HEK293 (cell line): ENCODE data around the gene COIL.

ENCODE experiments used
- HOXA7 ChIP-seq: sonication (generic); formaldehyde crosslinking; IDR thresholded peaks from 2 replicates; pipeline ENCODE4 v1.8.1; 2022; ENCODE audit warnings: missing genetic modification reagents, borderline replicate concordance
- PRDM1 ChIP-seq: fragments of 450-650 bp; formaldehyde crosslinking; IDR thresholded peaks from 2 replicates; pipeline ENCODE4; 2016; ENCODE audit warnings: missing biosample characterization, missing genetic modification characterization
- SCRT1 ChIP-seq: fragments of 450-650 bp; formaldehyde crosslinking; IDR thresholded peaks from 2 replicates; pipeline ENCODE4 v1.5.1; 2016; ENCODE audit warnings: missing biosample characterization, missing genetic modification characterization, borderline replicate concordance
- YY1 ChIP-seq: fragments of 450-650 bp; formaldehyde crosslinking; IDR thresholded peaks from 2 replicates; pipeline ENCODE4 v1.5.1; 2018; ENCODE audit warnings: missing biosample characterization, missing genetic modification characterization
- ZBTB8A ChIP-seq: fragments of 450-650 bp; formaldehyde crosslinking; IDR thresholded peaks from 2 replicates; pipeline ENCODE4 v1.5.1; 2016; ENCODE audit warnings: missing biosample characterization, missing genetic modification characterization
- ZEB2 ChIP-seq: fragments of 450-650 bp; formaldehyde crosslinking; IDR thresholded peaks from 2 replicates; pipeline ENCODE4 v1.5.1; 2016; ENCODE audit warnings: missing biosample characterization, missing genetic modification characterization
- ZFP37 ChIP-seq: fragments of 450-650 bp; formaldehyde crosslinking; IDR thresholded peaks from 2 replicates; pipeline ENCODE4 v1.5.1; 2016; ENCODE audit warnings: missing biosample characterization, missing genetic modification characterization
- ZFP69B ChIP-seq: fragments of 450-650 bp; formaldehyde crosslinking; IDR thresholded peaks from 2 replicates; pipeline ENCODE4 v1.5.1; 2016; ENCODE audit warnings: missing biosample characterization, missing genetic modification characterization
- ZNF138 ChIP-seq: fragments of 450-650 bp; formaldehyde crosslinking; IDR thresholded peaks from 2 replicates; pipeline ENCODE4 v1.5.1; 2016; ENCODE audit warnings: missing biosample characterization, missing genetic modification characterization, borderline replicate concordance
- ZNF140 ChIP-seq: fragments of 450-650 bp; formaldehyde crosslinking; IDR thresholded peaks from 2 replicates; pipeline ENCODE4 v1.5.1; 2016; ENCODE audit warnings: missing biosample characterization, missing genetic modification characterization
- ZNF221 ChIP-seq: fragments of 450-650 bp; formaldehyde crosslinking; IDR thresholded peaks from 2 replicates; pipeline ENCODE4 v1.5.1; 2017; ENCODE audit warnings: missing biosample characterization, missing genetic modification characterization, borderline replicate concordance
- ZNF223 ChIP-seq: fragments of 450-650 bp; formaldehyde crosslinking; IDR thresholded peaks from 2 replicates; pipeline ENCODE4 v1.5.1; 2016; ENCODE audit warnings: missing biosample characterization, missing genetic modification characterization
- ZNF248 ChIP-seq: fragments of 450-650 bp; formaldehyde crosslinking; IDR thresholded peaks from 2 replicates; pipeline ENCODE4 v1.5.1; 2017; ENCODE audit warnings: missing biosample characterization, missing genetic modification characterization
- ZNF335 ChIP-seq: fragments of 450-650 bp; formaldehyde crosslinking; conservative IDR thresholded peaks from 2 replicates; pipeline ENCODE4 v1.5.1; 2016; ENCODE audit warnings: missing biosample characterization, missing genetic modification characterization
- ZNF549 ChIP-seq: fragments of 450-650 bp; IDR thresholded peaks from 2 replicates; pipeline ENCODE4 v1.5.1; 2018; ENCODE audit warnings: missing biosample characterization, missing genetic modification characterization, mild to moderate bottlenecking, inconsistent platforms, moderate library complexity
- ZNF621 ChIP-seq: fragments of 450-650 bp; formaldehyde crosslinking; IDR thresholded peaks from 2 replicates; pipeline ENCODE4 v1.5.1; 2017; ENCODE audit warnings: missing biosample characterization, missing genetic modification characterization
- ZNF654 ChIP-seq: fragments of 450-650 bp; formaldehyde crosslinking; IDR thresholded peaks from 2 replicates; pipeline ENCODE4 v1.5.1; 2016; ENCODE audit warnings: low read depth, missing biosample characterization, missing genetic modification characterization
- ZNF777 ChIP-seq: fragments of 450-650 bp; formaldehyde crosslinking; IDR thresholded peaks from 2 replicates; pipeline ENCODE4 v1.5.1; 2017; ENCODE audit warnings: missing biosample characterization, missing genetic modification characterization, borderline replicate concordance
- ZSCAN16 ChIP-seq: fragments of 450-650 bp; formaldehyde crosslinking; IDR thresholded peaks from 2 replicates; pipeline ENCODE4 v1.5.1; 2016; ENCODE audit warnings: missing biosample characterization, missing genetic modification characterization
- TF ChIP-seq, protein P1 (sequence below): fragments of 450-650 bp; formaldehyde crosslinking; IDR thresholded peaks from 2 replicates; pipeline ENCODE4 v1.5.1; 2017; ENCODE audit warnings: missing biosample characterization, mild to moderate bottlenecking, missing genetic modification characterization, moderate library complexity
- TF ChIP-seq, protein P2 (sequence below): fragments of 450-650 bp; formaldehyde crosslinking; IDR thresholded peaks from 2 replicates; pipeline ENCODE4 v1.5.1; 2017; ENCODE audit warnings: missing biosample characterization, missing genetic modification characterization
- TF ChIP-seq, protein P3 (sequence below): fragments of 450-650 bp; formaldehyde crosslinking; conservative IDR thresholded peaks from 2 replicates; pipeline ENCODE4 v1.5.1; 2016; ENCODE audit warnings: low read depth, missing biosample characterization, missing genetic modification characterization
- TF ChIP-seq, protein P4 (sequence below): fragments of 450-650 bp; formaldehyde crosslinking; IDR thresholded peaks from 2 replicates; pipeline ENCODE4 v1.5.1; 2016; ENCODE audit warnings: missing biosample characterization, missing genetic modification characterization
- TF ChIP-seq, protein P5 (sequence below): fragments of 450-650 bp; formaldehyde crosslinking; IDR thresholded peaks from 2 replicates; pipeline ENCODE4 v1.5.1; 2016; ENCODE audit warnings: missing biosample characterization, missing genetic modification characterization

The COIL gene

DNA sequence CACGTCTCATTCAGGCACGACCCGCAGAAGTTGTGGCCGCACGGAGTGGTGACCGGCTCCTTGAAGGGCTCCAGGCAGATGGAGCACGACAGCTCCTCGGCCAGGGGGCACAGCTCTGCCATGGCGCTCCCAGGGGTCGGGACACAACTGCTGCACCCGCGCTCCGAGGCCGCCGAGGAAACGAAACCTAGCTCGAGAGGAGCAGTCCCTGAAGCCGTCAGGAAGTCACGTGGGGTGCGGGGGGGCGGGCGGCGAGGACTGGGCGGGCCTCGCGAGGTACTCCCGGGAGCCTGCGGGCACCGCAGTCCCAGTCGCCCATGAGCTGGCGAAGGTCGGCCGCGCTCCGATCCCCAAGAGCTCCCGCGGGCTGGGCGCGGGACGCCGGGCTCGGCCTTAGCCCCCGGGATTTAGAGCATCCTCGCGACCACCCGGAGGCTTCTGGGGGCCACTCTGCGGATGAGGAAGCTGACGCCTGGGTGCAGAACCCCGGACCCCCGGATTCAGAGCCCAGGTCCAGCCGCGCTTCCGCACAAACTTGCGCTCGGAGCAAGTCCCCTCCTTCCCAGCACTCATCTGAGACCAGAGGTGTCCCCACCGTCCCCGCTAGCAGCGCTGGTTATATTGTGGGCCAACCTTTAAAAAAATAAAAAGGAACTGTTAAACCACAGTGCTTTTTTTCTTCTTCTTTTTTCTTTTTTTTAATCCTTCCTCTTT, 46.8 kb downstream of the COIL start, which contains the start of gene TRIM25 (continued):
- TF ChIP-seq, protein P1, sequence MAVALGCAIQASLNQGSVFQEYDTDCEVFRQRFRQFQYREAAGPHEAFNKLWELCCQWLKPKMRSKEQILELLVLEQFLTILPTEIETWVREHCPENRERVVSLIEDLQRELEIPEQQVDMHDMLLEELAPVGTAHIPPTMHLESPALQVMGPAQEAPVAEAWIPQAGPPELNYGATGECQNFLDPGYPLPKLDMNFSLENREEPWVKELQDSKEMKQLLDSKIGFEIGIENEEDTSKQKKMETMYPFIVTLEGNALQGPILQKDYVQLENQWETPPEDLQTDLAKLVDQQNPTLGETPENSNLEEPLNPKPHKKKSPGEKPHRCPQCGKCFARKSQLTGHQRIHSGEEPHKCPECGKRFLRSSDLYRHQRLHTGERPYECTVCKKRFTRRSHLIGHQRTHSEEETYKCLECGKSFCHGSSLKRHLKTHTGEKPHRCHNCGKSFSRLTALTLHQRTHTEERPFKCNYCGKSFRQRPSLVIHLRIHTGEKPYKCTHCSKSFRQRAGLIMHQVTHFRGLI (tag by site-specific recombination): peak; percentile 35; the same call in 1 of the 2 replicates
- TF ChIP-seq ZNF621 (tag by site-specific recombination): no peak
- no peak for TF ChIP-seq SCRT1 (tag by site-specific recombination)
- no peak for TF ChIP-seq PRDM1 (tag by site-specific recombination)
- no peak for TF ChIP-seq ZNF140 (tag by site-specific recombination)
- TF ChIP-seq ZNF248 (tag by site-specific recombination): no peak
- TF ChIP-seq ZFP69B (tag by site-specific recombination): no peak
- no peak for TF ChIP-seq ZNF654 (tag by site-specific recombination)
- TF ChIP-seq, protein P2, sequence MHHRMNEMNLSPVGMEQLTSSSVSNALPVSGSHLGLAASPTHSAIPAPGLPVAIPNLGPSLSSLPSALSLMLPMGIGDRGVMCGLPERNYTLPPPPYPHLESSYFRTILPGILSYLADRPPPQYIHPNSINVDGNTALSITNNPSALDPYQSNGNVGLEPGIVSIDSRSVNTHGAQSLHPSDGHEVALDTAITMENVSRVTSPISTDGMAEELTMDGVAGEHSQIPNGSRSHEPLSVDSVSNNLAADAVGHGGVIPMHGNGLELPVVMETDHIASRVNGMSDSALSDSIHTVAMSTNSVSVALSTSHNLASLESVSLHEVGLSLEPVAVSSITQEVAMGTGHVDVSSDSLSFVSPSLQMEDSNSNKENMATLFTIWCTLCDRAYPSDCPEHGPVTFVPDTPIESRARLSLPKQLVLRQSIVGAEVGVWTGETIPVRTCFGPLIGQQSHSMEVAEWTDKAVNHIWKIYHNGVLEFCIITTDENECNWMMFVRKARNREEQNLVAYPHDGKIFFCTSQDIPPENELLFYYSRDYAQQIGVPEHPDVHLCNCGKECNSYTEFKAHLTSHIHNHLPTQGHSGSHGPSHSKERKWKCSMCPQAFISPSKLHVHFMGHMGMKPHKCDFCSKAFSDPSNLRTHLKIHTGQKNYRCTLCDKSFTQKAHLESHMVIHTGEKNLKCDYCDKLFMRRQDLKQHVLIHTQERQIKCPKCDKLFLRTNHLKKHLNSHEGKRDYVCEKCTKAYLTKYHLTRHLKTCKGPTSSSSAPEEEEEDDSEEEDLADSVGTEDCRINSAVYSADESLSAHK (tag by site-specific recombination): 0 out of 2 replicates have a peak, but pooled peaks have one; percentile 40
- no peak for TF ChIP-seq ZNF549
- TF ChIP-seq YY1 (tag by site-specific recombination): peak; percentile 51; the same call in 1 of the 2 replicates
- TF ChIP-seq ZBTB8A (tag by site-specific recombination): peak; percentile 93
- no peak for TF ChIP-seq HOXA7 (CRISPR knock-in tag)
- TF ChIP-seq ZSCAN16 (tag by site-specific recombination): no peak
- no peak for TF ChIP-seq ZNF777 (tag by site-specific recombination)
- TF ChIP-seq, protein P3, sequence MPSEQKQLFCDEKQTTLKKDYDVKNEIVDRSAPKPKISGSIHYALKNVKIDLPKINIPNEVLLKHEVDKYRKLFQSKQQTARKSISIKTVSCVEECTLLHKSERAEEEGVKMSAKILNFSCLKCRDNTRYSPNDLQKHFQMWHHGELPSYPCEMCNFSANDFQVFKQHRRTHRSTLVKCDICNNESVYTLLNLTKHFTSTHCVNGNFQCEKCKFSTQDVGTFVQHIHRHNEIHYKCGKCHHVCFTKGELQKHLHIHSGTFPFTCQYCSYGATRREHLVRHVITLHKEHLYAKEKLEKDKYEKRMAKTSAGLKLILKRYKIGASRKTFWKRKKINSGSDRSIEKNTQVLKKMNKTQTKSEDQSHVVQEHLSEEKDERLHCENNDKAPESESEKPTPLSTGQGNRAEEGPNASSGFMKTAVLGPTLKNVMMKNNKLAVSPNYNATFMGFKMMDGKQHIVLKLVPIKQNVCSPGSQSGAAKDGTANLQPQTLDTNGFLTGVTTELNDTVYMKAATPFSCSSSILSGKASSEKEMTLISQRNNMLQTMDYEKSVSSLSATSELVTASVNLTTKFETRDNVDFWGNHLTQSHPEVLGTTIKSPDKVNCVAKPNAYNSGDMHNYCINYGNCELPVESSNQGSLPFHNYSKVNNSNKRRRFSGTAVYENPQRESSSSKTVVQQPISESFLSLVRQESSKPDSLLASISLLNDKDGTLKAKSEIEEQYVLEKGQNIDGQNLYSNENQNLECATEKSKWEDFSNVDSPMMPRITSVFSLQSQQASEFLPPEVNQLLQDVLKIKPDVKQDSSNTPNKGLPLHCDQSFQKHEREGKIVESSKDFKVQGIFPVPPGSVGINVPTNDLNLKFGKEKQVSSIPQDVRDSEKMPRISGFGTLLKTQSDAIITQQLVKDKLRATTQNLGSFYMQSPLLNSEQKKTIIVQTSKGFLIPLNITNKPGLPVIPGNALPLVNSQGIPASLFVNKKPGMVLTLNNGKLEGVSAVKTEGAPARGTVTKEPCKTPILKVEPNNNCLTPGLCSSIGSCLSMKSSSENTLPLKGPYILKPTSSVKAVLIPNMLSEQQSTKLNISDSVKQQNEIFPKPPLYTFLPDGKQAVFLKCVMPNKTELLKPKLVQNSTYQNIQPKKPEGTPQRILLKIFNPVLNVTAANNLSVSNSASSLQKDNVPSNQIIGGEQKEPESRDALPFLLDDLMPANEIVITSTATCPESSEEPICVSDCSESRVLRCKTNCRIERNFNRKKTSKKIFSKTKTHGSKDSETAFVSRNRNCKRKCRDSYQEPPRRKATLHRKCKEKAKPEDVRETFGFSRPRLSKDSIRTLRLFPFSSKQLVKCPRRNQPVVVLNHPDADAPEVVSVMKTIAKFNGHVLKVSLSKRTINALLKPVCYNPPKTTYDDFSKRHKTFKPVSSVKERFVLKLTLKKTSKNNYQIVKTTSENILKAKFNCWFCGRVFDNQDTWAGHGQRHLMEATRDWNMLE (tag by site-specific recombination): no peak
- no peak for TF ChIP-seq ZNF221 (tag by site-specific recombination)
- TF ChIP-seq ZFP37 (tag by site-specific recombination): peak; percentile 79; the same call in 1 of the 2 replicates
- TF ChIP-seq ZNF223: no peak
- TF ChIP-seq ZNF138: no peak
- peak; percentile 66 for TF ChIP-seq ZNF335
- peak; percentile 73; the same call in 1 of the 2 replicates for TF ChIP-seq ZEB2 (tag by site-specific recombination)
- TF ChIP-seq, protein P4, sequence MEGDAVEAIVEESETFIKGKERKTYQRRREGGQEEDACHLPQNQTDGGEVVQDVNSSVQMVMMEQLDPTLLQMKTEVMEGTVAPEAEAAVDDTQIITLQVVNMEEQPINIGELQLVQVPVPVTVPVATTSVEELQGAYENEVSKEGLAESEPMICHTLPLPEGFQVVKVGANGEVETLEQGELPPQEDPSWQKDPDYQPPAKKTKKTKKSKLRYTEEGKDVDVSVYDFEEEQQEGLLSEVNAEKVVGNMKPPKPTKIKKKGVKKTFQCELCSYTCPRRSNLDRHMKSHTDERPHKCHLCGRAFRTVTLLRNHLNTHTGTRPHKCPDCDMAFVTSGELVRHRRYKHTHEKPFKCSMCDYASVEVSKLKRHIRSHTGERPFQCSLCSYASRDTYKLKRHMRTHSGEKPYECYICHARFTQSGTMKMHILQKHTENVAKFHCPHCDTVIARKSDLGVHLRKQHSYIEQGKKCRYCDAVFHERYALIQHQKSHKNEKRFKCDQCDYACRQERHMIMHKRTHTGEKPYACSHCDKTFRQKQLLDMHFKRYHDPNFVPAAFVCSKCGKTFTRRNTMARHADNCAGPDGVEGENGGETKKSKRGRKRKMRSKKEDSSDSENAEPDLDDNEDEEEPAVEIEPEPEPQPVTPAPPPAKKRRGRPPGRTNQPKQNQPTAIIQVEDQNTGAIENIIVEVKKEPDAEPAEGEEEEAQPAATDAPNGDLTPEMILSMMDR (tag by site-specific recombination): no peak
- TF ChIP-seq, protein P5, sequence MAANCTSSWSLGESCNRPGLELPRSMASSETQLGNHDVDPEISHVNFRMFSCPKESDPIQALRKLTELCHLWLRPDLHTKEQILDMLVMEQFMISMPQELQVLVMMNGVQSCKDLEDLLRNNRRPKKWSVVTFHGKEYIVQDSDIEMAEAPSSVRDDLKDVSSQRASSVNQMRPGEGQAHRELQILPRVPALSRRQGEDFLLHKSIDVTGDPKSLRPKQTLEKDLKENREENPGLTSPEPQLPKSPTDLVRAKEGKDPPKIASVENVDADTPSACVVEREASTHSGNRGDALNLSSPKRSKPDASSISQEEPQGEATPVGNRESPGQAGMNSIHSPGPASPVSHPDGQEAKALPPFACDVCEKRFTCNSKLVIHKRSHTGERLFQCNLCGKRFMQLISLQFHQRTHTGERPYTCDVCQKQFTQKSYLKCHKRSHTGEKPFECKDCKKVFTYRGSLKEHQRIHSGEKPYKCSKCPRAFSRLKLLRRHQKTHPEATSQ (tag by site-specific recombination): no peak
